ENCODE data around the gene HCK.
"Not testable (repeated sequence)": the region's sequence is repeated elsewhere in the genome, so short reads cannot be mapped to it uniquely, and the experiment has no call there.

HCK gene

GRCh38 chr20:32109392-32110172 is 57.5 kb downstream of the HCK start, which contains the start of gene TM9SF4:
TM9SF4 (plus strand) TSS chr20:32109714; CDS start chr20:32109741, 27 bp downstream.
- DNase-seq = peak; percentile 91

- no peak for DNase-seq
Measured at GRCh38 chr20:32110173-32110704, 58.2 kb downstream of the HCK start.

- DNase-seq = no peak
Measured at GRCh38 chr20:32110727-32111126, 58.7 kb downstream of the HCK start.

- DNase-seq = no peak
Measured at GRCh38 chr20:32111156-32111686, 59.2 kb downstream of the HCK start.

DNA sequence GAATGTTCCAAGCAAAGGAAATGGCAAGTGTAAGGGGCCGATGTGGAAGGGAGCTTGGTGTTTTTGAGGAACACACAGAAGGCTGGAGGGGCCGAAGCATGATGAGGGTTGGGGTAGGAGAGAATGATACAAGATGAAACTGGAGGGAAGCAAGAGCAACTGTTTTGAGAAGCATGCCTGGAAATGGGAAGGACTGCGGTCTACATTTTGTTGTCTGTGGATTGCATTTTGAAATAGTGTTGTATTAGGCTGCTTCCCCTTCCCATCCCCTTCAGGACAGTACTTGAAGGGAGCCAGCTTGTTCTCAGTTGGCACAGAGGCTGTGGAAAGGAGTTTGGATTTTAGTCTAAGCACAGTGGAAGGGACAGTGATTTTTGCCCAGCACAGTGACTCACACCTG is 59.7 kb downstream of the HCK start:
- no peak for DNase-seq

GRCh38 chr20:32112841-32113240 is 60.8 kb downstream of the HCK start:
- DNase-seq = no peak

- DNase-seq = no peak
Measured at GRCh38 chr20:32113591-32114260, 61.7 kb downstream of the HCK start.

DNA sequence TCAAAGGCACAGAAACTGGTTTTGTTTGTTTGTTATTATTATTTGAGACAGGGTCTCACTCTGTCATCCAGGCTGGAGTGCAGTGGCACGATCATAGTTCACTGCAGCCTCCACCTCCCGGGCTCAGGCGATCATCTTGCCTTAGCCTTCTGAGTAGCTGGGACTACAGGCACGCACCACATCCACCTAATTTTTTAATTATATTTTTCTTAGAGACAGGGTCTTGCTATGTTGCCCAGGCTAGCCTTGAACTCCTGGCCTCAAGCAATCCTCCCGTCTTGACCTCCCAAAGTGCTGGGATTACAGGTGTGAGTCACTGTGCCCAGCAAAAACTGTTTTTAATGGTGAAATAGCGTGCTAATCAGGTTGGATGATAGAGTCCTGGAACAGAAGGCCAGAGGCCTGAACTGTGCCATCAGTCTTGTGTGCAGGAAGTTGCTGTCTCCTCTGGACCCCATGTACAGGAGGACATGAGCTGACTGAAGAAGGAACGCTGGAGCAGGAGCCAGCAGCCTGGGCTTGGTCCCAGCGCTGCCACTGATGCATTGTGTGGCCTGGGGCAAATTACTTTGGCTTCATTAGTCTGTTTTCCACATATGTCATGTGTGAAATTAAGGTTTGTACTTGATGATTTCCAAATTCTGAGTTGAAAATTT is 62.4 kb downstream of the HCK start:
- DNase-seq = no peak

DNA sequence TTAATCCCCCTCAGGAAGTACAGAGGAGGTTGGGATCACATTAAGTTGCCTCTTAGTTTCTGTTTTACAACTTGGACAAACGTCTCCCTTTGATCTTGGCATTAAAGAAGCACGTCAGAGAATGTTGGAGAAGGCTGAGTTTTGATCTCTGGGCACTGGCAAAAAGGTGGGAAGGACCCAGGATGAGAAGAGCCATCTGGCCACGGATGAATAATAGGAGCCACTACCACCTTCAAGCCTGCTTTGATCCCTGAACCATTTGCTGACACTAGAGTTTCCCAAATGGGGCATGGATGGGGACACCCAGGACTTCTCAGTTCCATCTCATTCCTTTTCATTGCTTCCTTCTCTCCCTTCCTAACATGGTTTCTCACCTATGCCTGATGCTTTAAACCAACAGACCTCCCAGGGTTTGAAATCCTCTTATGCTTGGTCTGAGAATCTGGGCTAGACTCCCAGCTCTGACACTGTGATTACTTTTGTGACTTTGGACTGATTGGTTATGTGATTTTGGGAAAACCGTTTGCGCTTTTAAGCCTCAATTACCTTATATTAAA is 63.2 kb downstream of the HCK start:
- DNase-seq = no peak

DNA sequence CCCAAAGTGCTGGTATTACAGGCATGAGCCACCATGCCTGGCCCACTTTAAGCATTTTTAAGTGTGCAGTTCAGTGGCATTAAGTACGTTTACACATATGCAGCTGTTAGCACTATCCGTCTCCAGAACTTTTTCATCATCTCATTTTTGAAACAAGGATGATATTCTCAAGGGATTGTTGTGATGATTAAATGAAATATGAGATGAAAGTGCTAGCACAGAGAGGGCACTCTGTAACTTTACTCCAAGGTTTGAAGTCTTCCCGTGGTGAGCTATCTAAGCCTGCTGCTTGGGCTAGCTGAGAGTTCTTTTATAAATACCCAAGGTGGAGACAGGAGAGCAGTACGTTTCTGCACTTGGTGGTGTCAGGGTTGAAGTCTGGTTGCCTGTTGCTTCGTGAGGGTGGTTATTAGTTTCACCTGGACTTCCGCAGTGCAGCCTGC is 64.1 kb downstream of the HCK start:
- DNase-seq = no peak

- not testable (repeated sequence) for DNase-seq
Measured at GRCh38 chr20:32116796-32117195, 64.8 kb downstream of the HCK start.

DNA sequence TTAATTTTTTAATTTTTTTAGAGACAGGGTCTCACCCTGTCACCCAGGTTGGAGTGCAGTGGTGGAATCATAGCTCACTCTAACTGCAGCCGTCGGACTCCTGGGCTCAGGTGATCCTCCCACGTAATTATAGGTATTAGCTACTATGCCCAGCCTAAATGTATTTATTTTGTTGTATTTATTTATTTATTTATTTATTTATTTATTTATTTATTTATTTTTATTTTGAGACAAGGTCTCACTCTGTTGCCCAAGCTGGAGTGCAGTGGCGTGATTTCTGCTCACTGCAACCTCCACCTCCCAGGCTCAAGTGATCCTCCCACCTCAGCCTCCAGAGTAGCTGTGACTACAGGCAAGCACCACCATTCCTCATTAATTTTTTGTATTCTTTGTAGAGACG is 66.4 kb downstream of the HCK start:
- DNase-seq = not testable (repeated sequence)

DNA sequence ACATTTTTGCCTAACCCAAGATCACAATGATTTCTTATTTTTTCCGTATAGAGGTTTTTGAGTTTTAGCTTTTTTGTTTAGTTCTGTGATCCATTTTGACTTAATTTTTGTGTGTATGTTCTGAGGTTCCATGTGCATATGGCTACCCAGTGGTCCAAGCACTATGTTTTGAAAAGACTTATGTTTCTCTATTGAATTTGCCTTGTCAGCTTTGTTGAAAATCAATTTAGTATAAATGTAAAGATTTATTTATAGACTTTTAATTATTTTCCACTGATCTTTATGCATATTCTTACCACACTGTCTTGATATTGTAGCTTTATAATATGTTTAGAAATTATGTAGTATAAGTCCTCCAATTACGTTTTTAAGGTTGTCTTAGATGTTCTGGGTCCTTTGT is 67.7 kb downstream of the HCK start:
- no peak for DNase-seq

DNA sequence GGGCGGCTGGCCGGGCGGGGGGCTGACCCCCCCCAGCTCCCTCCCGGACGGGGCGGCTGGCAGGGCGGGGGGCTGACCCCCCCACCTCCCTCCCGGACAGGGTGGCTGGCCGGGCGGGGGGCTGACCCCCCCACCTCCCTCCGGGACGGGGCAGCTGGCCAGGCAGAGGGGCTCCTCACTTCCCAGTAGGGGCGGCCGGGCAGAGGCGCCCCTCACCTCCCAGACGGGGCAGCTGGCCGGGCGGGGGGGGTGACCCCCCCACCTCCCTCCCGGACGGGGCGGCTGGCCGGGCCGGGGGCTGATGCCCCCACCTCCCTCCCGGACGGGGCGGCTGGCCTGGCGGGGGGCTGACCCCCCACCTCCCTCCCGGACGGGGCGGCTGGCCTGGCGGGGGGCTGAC is 69.9 kb downstream of the HCK start:
- DNase-seq = not testable (repeated sequence)

DNA sequence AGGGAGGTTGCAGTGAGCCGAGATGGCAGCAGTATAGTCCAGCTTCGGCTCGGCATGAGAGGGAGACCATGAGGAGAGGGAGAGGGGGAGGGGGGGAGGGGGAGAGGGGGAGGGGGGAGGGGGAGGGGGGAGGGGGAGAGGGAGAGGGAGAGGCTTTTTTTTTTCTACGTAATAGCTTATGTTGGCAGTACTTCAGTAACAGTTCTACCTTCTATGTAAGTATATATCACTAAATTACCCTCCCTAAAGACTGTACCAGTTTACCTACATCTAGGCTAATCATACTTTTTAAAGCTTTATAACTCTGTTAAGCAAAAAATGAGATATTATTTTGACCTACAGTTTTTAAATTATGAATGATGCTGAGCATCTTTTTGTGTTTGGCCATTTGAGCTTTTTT is 71.0 kb downstream of the HCK start:
- DNase-seq = no peak

GRCh38 chr20:32124916-32125454 is 72.9 kb downstream of the HCK start:
- DNase-seq = no peak

- no peak for DNase-seq
Measured at GRCh38 chr20:32125506-32125905, 73.5 kb downstream of the HCK start.

DNA sequence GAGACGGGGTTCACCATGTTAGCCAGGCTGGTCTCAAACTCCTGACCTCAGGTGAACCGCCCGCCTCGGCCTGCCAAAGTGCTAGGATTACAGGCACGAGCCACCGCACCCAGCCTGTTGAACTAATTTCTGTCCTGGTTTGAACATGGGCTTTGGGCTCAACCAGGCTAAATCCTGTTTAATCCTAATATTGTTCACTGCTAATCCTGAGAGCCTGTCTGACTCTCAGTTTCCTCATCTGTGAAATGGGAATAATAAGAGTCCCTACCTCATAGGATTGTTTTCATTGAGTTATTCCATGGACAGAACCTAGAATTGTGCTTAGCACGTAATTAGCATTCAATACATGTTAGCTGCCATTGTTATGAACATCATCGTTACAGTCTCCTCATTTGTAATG is 74.9 kb downstream of the HCK start:
- DNase-seq = no peak

DNA sequence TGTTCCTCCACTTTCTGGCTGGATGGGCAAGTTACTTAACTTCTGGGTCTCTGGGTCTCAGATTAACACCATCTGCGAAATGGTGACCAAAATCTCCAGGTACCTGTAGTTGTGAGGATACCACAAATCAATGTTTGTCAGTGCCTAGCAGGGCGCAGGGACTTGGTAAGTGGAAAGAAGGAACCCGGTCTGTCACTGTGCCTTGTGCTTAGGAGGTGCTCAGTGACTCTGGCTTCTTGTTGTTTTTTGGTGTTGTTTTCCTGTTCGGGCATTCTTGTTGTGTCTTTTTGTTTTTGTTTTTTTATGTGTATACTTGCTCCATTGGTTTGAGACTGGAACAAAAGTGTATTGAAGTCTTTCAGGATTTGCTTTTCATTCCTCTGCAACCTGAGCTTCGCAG is 75.3 kb downstream of the HCK start:
- DNase-seq = no peak

DNA sequence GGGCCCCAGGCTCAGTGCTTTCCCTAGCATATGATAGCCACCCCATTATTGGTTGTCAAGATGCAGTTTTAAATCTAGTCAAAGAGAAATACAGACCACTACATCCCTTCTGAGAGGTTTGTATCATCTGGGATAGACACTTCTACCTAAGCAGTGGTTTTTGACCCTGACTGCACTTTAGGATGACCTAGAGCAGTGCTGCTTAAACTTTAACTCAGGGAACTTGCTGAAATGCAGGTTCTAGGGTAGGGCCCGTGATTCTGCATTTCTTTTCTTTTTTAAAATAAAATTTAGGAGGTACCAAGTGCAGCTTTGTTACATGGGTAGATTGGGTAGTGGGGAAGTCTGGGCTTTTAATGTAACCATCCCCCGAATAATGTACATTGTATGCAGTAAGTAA is 76.1 kb downstream of the HCK start:
- DNase-seq = no peak

- DNase-seq = no peak
Measured at GRCh38 chr20:32129863-32130262, 77.8 kb downstream of the HCK start.

DNA sequence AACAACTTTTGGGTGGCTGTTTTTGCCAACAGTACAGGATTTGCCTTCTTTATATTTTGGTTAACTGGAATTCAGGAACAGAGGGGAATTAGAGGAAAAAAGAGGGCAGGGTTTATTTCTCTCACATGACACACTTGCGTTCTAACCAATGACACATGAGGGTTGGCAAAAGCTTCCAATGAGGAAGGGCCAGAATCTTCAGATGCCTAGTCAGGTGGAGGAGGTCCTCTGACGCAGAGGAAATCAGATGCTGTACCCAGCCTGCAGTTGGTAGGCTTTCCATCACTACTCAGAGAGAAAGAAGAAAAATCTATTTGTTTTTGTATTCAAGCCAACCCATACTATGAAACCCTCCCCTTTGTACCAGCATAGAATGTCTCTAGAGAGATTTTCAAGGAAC is 78.3 kb downstream of the HCK start:
- DNase-seq = no peak

DNA sequence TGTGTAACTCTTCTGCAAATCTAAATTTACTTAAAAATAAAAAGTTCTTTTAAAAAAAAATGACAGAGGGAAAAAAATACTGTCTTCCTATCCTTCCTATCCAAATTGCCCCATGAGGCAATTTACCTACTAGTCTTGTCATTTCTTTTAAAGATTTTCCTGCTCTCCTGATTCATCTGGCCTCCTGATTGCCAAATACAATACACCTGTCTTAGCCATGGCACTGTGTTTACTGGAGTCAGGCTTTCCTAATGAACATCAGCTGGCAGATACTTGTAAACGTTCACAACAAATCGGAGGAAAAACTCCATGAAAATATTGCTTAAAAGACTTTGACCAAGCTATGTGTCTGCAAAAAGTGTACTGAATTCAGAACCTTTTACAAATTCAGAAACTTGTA is 78.9 kb downstream of the HCK start:
- no peak for DNase-seq

All from central memory CD4-positive, alpha-beta T cell (primary cell).